ENCODE measurements around the gene MCUB. TPM values are rescaled to one million over a fixed set of nuclear protein-coding genes. Genes with fewer than 3 reads are reported as not detected.

The MCUB gene
- total and polyA plus RNA-seq, 4 donors: 1.3 to 4.9 (median 1.9) TPM

- DNase-seq (ENCODE audit: low spot score): no peak
- H3K36me3 ChIP-seq (ENCODE audit: control insufficient read depth in 4 of 4, insufficient read depth in 3 of 4, low read depth in 1 of 4, low read length in 3 of 4): peaks cover 3 to 20% (median 10%) of the 10 kb centered on the region in 4 donors
- H3K4me1 ChIP-seq (ENCODE audit: control insufficient read depth in 4 of 4, insufficient read depth in 4 of 4, low read length in 3 of 4): peaks cover 5 to 18% (median 12%) of the 10 kb centered on the region in 4 donors
- H3K4me3 ChIP-seq (ENCODE audit: low read depth in 1 of 3, low read length in 3 of 3): no peak overlapping the region
- no peaks in the 10 kb centered on the region for H3K27me3 ChIP-seq (ENCODE audit: control insufficient read depth in 4 of 4, insufficient read depth in 4 of 4, low read length in 3 of 4)
- 39% methylated on average over 2 of the region's 2 CpGs for WGBS
- TF ChIP-seq GABPA (IDR thresholded peaks at IDR 0.05 in 1 of 2, conservative IDR thresholded peaks at IDR 0.05 in 1 of 2) (no peak), ATF3 (IDR thresholded peaks at IDR 0.05) (no peak), SP1 (IDR thresholded peaks at IDR 0.05) (no peak), REST (IDR thresholded peaks at IDR 0.05) (no peak), FOXA1 (IDR thresholded peaks at IDR 0.05) (no peak), TAF1 (conservative IDR thresholded peaks at IDR 0.05) (no peak), ZBTB33 (IDR thresholded peaks at IDR 0.05) (no peak), YY1 (IDR thresholded peaks at IDR 0.05) (no peak), JUND (IDR thresholded peaks at IDR 0.05) (no peak), FOXA2 (IDR thresholded peaks at IDR 0.05) (no peak), EGR1 (IDR thresholded peaks at IDR 0.05; ENCODE audit: low read depth in 2 of 2) (no peak), HNF4A (conservative IDR thresholded peaks at IDR 0.05) (no peak), RXRA (IDR thresholded peaks at IDR 0.05) (no peak), MAX (IDR thresholded peaks at IDR 0.05) (no peak), CTCF (IDR thresholded peaks at IDR 0.05; ENCODE audit: low read depth, low read length, missing input control) (no peak), RAD21 (IDR thresholded peaks at IDR 0.05) (no peak), HNF4G (IDR thresholded peaks at IDR 0.05) (no peak)
- H3K27ac ChIP-seq (ENCODE audit: low read depth in 1 of 2, low read length in 2 of 2): peak overlapping the region; percentile 28 to 42
- H3K9ac ChIP-seq (ENCODE audit: low read depth in 1 of 2, low read length in 2 of 2): no peak overlapping the region
- no peaks in the 10 kb centered on the region for H3K9me3 ChIP-seq (ENCODE audit: control insufficient read depth in 4 of 4, low read length in 3 of 4)
Measured at GRCh38 chr4:109511414-109511813, 48.6 kb upstream of the MCUB start.
